Endothelial cell (in vitro differentiated cells): ENCODE data around the gene CPSF3. TPM values are rescaled to one million over a fixed set of nuclear protein-coding genes. Genes with fewer than 3 reads are reported as not detected.
"Not testable (repeated sequence)": the region's sequence is repeated elsewhere in the genome, so short reads cannot be mapped to it uniquely, and the experiment has no call there.

Source experiments
- DNase-seq: peaks from one replicate; pipeline ENCODE4 v3.0.0; 2021; ENCODE audit warnings: low spot score
- H3K27ac Mint-ChIP-seq: one replicate; pipeline ENCODE4 v1.8.0; 2021; ENCODE audit warnings: mixed read lengths, inconsistent platforms; ENCODE audit not compliant: unreplicated experiment
- H3K27me3 Mint-ChIP-seq: one replicate; pipeline ENCODE4 v1.8.0; 2021; ENCODE audit warnings: mild to moderate bottlenecking, moderate library complexity, mixed read lengths, inconsistent platforms; ENCODE audit not compliant: unreplicated experiment
- H3K36me3 Mint-ChIP-seq: one replicate; pipeline ENCODE4 v1.8.0; 2021; ENCODE audit warnings: mild to moderate bottlenecking, low read depth, mixed read lengths, inconsistent platforms; ENCODE audit not compliant: unreplicated experiment
- H3K4me1 Mint-ChIP-seq: one replicate; pipeline ENCODE4 v1.8.0; 2021; ENCODE audit warnings: mild to moderate bottlenecking, mixed read lengths, inconsistent platforms; ENCODE audit not compliant: unreplicated experiment
- H3K4me3 Mint-ChIP-seq: one replicate; pipeline ENCODE4 v1.8.0; 2021; ENCODE audit warnings: mild to moderate bottlenecking, mixed read lengths, inconsistent platforms; ENCODE audit not compliant: unreplicated experiment
- H3K9me3 Mint-ChIP-seq: one replicate; pipeline ENCODE4 v1.8.0; 2021; ENCODE audit warnings: mixed read lengths, inconsistent platforms; ENCODE audit not compliant: unreplicated experiment
- total RNA-seq: library from RNA; stranded (reverse); fragmentation: NEBNext Ultra II Directional; extraction: Animal tissue kit (Norgen Biotek cat#: 25700); gene quantifications from one replicate; pipeline ENCODE4 v1.2.1, GENCODE V29; 2021; ENCODE audit not compliant: unreplicated experiment
- TF ChIP-seq, protein P1 (sequence below): fragments of 200-600 bp; sonication (generic); IDR thresholded peaks from one replicate; pipeline ENCODE4 v1.5.0; 2021; ENCODE audit warnings: antibody characterized with exemption; ENCODE audit not compliant: unreplicated experiment

The CPSF3 gene
- total RNA-seq, 1 donor from 2014 or later, result 55.2 TPM

DNA sequence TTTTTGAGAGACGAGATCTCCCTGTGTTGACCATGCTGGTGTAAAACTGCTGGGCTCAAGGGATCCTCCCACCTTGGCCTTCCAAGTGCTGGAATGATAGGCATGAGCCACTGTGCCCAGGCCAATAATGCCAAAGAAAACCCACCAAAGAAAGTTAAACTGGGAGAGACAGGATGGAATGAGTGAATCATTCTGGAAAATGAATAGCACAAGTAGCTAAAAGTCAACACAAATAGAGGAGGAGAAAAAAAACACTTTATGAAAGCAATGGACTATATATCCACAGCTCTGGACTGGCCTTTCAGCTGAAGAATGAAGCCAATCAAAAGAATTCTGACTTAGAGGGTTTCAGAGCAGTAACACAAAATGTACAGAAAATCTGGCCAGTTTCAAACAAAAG, 74.8 kb downstream of the CPSF3 start:
- TF ChIP-seq, protein P1, sequence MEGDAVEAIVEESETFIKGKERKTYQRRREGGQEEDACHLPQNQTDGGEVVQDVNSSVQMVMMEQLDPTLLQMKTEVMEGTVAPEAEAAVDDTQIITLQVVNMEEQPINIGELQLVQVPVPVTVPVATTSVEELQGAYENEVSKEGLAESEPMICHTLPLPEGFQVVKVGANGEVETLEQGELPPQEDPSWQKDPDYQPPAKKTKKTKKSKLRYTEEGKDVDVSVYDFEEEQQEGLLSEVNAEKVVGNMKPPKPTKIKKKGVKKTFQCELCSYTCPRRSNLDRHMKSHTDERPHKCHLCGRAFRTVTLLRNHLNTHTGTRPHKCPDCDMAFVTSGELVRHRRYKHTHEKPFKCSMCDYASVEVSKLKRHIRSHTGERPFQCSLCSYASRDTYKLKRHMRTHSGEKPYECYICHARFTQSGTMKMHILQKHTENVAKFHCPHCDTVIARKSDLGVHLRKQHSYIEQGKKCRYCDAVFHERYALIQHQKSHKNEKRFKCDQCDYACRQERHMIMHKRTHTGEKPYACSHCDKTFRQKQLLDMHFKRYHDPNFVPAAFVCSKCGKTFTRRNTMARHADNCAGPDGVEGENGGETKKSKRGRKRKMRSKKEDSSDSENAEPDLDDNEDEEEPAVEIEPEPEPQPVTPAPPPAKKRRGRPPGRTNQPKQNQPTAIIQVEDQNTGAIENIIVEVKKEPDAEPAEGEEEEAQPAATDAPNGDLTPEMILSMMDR, result no peak
- Mint-ChIP-seq H3K27ac (no peak overlapping the region), H3K4me1 (no peaks in the 10 kb centered on the region), H3K27me3 (peaks cover 1% of the 10 kb centered on the region), H3K4me3 (no peak overlapping the region), H3K9me3 (no peaks in the 10 kb centered on the region), H3K36me3 (peaks cover 29% of the 10 kb centered on the region)
- no peak for DNase-seq

DNA sequence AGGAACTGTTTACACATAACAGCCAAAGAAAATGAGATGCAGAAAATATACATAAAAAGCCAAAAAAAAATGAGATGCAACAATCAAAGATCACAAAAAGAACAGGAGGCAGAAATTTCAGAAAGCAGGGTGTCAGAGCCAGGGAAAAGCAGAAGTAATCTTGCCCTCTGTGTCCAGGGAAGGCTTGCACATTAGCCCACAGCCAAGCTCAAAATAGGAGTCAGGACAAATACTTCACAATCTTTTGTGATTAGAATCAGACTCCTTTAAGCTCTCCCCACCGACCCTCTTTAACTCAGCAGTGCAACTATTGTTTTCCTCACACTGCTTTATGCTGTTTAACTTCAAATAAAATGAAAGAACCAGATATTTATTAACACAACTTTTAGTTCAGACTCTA, 85.5 kb downstream of the CPSF3 start:
- H3K36me3 Mint-ChIP-seq, result peaks cover 22% of the 10 kb centered on the region
- no peak overlapping the region for H3K4me3 Mint-ChIP-seq

DNA sequence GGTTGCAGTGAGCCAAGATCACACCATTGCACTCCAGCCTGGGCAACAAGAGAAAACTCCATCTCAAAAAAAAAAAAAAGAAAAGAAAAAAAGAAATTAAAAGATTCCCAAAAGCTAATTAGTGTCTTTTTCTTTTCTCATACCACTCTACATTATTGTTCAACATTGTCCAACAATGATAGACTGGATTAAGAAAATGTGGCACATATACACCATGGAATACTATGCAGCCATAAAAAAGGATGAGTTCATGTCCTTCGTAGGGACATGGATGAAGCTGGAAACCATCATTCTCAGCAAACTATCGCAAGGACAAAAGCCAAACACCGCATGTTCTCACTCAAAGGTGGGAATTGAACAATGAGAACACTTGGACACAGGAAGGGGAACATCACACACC, 90.5 kb downstream of the CPSF3 start:
- H3K4me3 Mint-ChIP-seq, DNase-seq, H3K27ac Mint-ChIP-seq, H3K27me3 Mint-ChIP-seq, H3K4me1 Mint-ChIP-seq, H3K9me3 Mint-ChIP-seq: not testable (repeated sequence)
- peaks cover 19% of the 10 kb centered on the region for H3K36me3 Mint-ChIP-seq

More for the DNA sequence above, 85.5 kb downstream of the CPSF3 start:
- TF ChIP-seq, protein P1, result no peak
- Mint-ChIP-seq H3K4me1 (no peaks in the 10 kb centered on the region), H3K27ac (no peak overlapping the region), H3K9me3 (no peaks in the 10 kb centered on the region), H3K27me3 (no peaks in the 10 kb centered on the region)
- DNase-seq, result no peak

DNA sequence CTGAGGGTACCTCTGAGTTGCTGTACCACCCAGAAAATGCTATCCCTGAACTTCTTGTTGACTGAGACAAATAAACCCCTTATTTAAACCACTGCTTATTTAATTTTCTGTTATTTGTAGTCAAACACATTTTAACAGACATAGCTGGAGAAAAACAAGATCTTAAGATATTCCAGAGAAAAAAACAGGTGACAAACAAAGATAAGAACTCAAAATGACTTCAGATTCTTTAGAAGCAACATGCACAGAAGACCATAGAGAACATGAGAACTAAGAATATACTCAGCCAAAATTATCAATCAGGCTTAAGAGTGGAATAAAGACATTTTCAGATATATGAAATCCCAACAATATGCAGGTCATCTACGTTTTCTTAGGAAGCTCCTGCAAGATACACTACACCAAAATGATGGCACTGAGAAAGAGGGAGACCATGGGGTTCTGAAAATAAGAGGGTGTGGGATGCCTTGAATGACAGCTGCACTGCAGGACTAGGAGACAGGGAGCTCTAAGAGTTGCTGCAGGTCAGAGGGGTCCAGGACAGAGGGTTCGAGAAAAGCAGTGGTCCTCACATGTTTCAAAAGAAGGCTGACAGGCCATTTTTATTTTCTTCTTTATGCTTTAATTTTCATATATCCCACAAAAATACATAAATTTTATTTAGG, 93.8 kb downstream of the CPSF3 start:
- no peak for DNase-seq
- TF ChIP-seq, protein P1, result no peak
- Mint-ChIP-seq H3K36me3 (peaks cover 20% of the 10 kb centered on the region), H3K4me1 (no peaks in the 10 kb centered on the region), H3K27ac (no peak overlapping the region), H3K4me3 (no peak overlapping the region), H3K27me3 (no peaks in the 10 kb centered on the region), H3K9me3 (no peaks in the 10 kb centered on the region)

DNA sequence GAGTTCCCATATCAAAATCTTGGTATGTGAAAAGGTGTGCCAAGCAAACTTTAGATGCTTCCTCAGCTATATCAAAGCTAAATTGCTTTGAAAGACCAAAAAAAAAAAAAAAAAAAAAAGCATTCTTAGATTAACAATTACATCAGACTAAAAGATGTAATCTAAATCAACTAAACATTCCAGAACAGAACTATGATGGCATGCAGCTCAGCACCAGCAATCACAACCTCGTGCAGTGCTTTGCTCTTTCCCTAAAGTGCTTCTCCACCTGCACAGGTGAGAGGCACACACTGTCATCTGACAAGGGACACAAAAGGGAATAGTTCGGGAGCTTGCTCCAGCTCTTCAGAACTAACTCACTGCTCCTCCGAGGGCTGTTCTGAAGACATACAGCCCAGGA, 94.7 kb downstream of the CPSF3 start:
- H3K9me3 Mint-ChIP-seq, result no peaks in the 10 kb centered on the region
- no peak overlapping the region for H3K4me3 Mint-ChIP-seq
- TF ChIP-seq, protein P1, result no peak
- no peaks in the 10 kb centered on the region for H3K27me3 Mint-ChIP-seq
- no peak overlapping the region for H3K27ac Mint-ChIP-seq
- H3K4me1 Mint-ChIP-seq, result no peaks in the 10 kb centered on the region
- no peak for DNase-seq
- peaks cover 20% of the 10 kb centered on the region for H3K36me3 Mint-ChIP-seq
